SJCRH30 (cell line): ENCODE data around the gene SLC16A7. TPM values are rescaled to one million over a fixed set of nuclear protein-coding genes. Genes with fewer than 3 reads are reported as not detected.

Source experiments
- DNase-seq, 2 experiments: peaks; one replicate each; pipeline ENCODE4 v3.0.0-alpha.2; 2015 to 2020
- H3K27ac ChIP-seq: fragments of 250-450 bp; sonication (Bioruptor Pico); 2 replicates; pipeline ENCODE4 v1.5.1; 2020; ENCODE audit warnings: mild to moderate bottlenecking, moderate library complexity
- H3K27me3 ChIP-seq: fragments of 250-450 bp; sonication (Bioruptor Pico); 2 replicates; pipeline ENCODE4 v1.5.1; 2020; ENCODE audit warnings: mild to moderate bottlenecking, moderate library complexity
- H3K36me3 ChIP-seq: fragments of 250-450 bp; sonication (Bioruptor Pico); 2 replicates; pipeline ENCODE4 v1.5.1; 2020; ENCODE audit warnings: mild to moderate bottlenecking, moderate library complexity
- H3K4me1 ChIP-seq: fragments of 250-450 bp; sonication (Bioruptor Pico); 2 replicates; pipeline ENCODE4 v1.5.1; 2020; ENCODE audit warnings: mild to moderate bottlenecking, moderate library complexity
- H3K4me3 ChIP-seq: fragments of 250-450 bp; sonication (Bioruptor Pico); 2 replicates; pipeline ENCODE4 v1.5.1; 2020; ENCODE audit warnings: mild to moderate bottlenecking, moderate library complexity
- H3K9me3 ChIP-seq: fragments of 250-450 bp; sonication (Bioruptor Pico); replicated peaks from 2 replicates; pipeline ENCODE4 v1.5.1; 2020; ENCODE audit warnings: mild to moderate bottlenecking, moderate library complexity
- total RNA-seq: library from RNA; depleted of rRNA; stranded (reverse); fragments of >200 nt; shearing (Covaris generic); gene quantifications from 2 replicates; pipeline ENCODE4 v1.2.3, GENCODE V29; 2014

SLC16A7 gene
- total RNA-seq, 1 experiment from 2014 or later, result 3.1 TPM

DNA sequence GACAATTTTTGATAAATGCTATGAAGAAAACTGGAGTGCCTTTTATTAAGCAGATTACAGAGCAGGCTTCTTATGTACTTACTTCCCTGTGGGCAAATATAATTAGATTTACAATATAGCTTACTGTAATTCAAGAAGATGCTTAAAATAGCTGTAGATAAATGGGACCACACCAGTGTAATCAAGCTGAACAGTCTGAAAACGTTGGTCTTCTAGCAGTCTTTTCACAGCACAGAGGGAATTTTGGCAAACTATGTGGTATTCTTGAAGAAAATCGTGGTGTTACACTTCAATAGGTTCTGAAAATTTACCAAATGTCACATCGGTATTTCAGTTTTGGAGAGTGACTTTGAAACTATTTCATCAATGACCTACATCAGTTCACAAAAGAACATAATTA is 47.7 kb downstream of the SLC16A7 start:
- Histone ChIP-seq H3K27me3 (no peaks in the 10 kb centered on the region), H3K4me3 (no peak overlapping the region), H3K27ac (no peak overlapping the region), H3K9me3 (no peaks in the 10 kb centered on the region), H3K4me1 (no peaks in the 10 kb centered on the region), H3K36me3 (no peaks in the 10 kb centered on the region)
- DNase-seq, result no peak

DNA sequence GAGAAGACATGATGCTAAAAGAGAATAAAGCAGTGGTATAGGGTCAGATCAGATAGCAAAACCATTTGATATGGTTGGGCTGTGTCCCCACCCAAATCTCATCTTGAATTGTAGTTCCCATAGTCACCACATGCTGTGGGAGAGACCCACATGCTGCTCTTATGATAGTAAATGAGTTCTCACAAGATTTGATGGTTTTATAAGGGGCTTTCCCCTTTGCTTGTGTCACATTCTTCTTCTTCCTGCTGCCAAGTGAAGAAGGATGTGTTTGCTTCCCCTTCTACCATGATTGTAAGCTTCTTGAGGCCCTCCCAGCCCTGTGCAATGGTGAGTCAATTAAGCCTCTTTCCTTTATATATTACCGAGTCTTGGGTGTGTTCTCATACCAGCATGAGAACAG is 49.4 kb downstream of the SLC16A7 start:
- DNase-seq, result no peak
- no peaks in the 10 kb centered on the region for H3K4me1 ChIP-seq
- no peaks in the 10 kb centered on the region for H3K27me3 ChIP-seq
- H3K9me3 ChIP-seq, result no peaks in the 10 kb centered on the region
- H3K27ac ChIP-seq, result no peak overlapping the region
- no peaks in the 10 kb centered on the region for H3K36me3 ChIP-seq
- H3K4me3 ChIP-seq, result no peak overlapping the region

DNA sequence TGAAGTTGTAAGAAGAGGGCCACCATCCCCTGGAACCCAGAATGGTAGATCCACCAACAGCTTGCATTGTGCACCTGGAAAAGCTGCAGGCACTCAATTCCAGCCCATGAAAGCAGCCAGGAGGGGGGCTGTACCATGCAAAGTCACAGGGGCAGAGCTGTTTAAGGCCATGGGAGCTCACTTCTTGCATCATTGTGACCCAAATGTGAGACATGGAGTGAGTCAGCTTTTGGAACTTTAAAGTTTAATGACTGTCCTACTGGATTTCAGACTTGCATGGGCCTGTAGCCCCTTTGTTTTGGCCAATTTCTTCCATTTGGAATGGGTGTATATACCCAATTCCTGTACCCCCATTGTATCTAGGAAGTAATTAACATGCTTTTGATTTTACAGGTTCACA is 50.8 kb downstream of the SLC16A7 start:
- Histone ChIP-seq H3K4me3 (no peak overlapping the region), H3K9me3 (no peaks in the 10 kb centered on the region), H3K4me1 (no peaks in the 10 kb centered on the region), H3K27ac (no peak overlapping the region), H3K27me3 (no peaks in the 10 kb centered on the region), H3K36me3 (no peaks in the 10 kb centered on the region)
- DNase-seq, result no peak

GRCh38 chr12:59649203-59649602 is 53.4 kb downstream of the SLC16A7 start:
- no peak for DNase-seq
- no peaks in the 10 kb centered on the region for H3K9me3 ChIP-seq
- H3K4me3 ChIP-seq, result no peak overlapping the region
- no peaks in the 10 kb centered on the region for H3K36me3 ChIP-seq
- no peaks in the 10 kb centered on the region for H3K4me1 ChIP-seq
- no peak overlapping the region for H3K27ac ChIP-seq
- no peaks in the 10 kb centered on the region for H3K27me3 ChIP-seq

DNA sequence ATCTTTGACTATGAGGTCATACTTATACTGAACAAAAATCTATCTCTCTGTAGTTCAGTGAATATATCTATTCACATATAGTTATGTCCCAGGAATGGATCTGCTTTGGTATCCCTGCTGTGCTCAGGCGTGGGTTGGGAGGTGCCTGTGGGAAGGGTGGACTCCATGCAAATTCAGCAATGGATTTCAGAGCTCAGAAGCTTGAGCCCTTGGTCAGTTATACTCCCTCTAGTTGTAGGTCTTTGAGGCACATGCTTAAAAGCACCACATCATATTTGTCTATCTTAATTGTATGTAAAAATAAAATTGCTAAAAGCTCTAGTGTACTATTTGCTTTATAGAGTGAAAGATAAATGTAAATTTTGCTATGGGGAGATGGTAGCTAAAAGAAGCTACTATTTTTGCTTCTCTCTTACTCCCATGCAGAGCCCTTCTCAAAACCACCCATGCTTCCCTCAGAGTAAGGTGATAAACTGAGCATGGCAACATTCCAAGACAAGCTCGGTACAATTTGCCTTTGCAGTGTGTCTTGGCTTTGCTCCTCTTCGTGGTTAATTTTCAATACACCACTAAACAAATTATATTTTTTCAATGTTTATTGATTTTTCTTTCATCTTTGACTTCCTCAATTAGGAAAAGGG is 54.9 kb downstream of the SLC16A7 start:
- H3K27me3 ChIP-seq, result no peaks in the 10 kb centered on the region
- H3K4me3 ChIP-seq, result no peak overlapping the region
- H3K36me3 ChIP-seq, result no peaks in the 10 kb centered on the region
- H3K4me1 ChIP-seq, result no peaks in the 10 kb centered on the region
- no peaks in the 10 kb centered on the region for H3K9me3 ChIP-seq
- DNase-seq, result no peak
- H3K27ac ChIP-seq, result no peak overlapping the region

- no peaks in the 10 kb centered on the region for H3K4me1 ChIP-seq
- H3K27me3 ChIP-seq, result no peaks in the 10 kb centered on the region
- no peak for DNase-seq
- H3K36me3 ChIP-seq, result no peaks in the 10 kb centered on the region
- no peaks in the 10 kb centered on the region for H3K9me3 ChIP-seq
- no peak overlapping the region for H3K27ac ChIP-seq
- no peak overlapping the region for H3K4me3 ChIP-seq
These were observed 55.5 kb downstream of the SLC16A7 start for GRCh38 chr12:59651229-59651920.

DNA sequence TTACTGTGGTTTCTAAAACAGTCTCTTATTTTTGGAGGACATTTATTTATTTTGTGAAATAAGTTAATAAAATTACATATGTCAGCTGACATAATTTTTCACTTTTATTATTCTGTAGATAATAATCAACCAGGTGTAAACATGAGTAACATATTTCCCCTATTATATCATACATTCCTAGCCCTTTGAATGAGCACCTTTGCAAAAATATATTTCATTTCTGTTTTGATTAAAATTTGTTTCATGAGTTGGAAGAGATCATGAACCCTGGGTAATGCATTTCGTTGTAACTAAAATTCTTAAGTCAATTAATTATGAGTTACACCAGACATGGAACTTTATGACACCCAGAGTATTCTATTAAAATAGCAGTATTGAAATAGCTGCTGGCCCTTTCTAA is 56.3 kb downstream of the SLC16A7 start:
- H3K4me1 ChIP-seq, result no peaks in the 10 kb centered on the region
- H3K36me3 ChIP-seq, result no peaks in the 10 kb centered on the region
- no peak overlapping the region for H3K27ac ChIP-seq
- no peak for DNase-seq
- no peaks in the 10 kb centered on the region for H3K27me3 ChIP-seq
- no peaks in the 10 kb centered on the region for H3K9me3 ChIP-seq
- no peak overlapping the region for H3K4me3 ChIP-seq

- no peak for DNase-seq
- H3K27ac ChIP-seq, result no peak overlapping the region
These were observed 58.2 kb downstream of the SLC16A7 start for GRCh38 chr12:59654061-59654460.

GRCh38 chr12:59657266-59657665 is 61.4 kb downstream of the SLC16A7 start:
- H3K36me3 ChIP-seq, result no peaks in the 10 kb centered on the region
- no peaks in the 10 kb centered on the region for H3K27me3 ChIP-seq
- DNase-seq, result no peak
- no peak overlapping the region for H3K27ac ChIP-seq
- no peaks in the 10 kb centered on the region for H3K9me3 ChIP-seq
- H3K4me3 ChIP-seq, result no peak overlapping the region
- H3K4me1 ChIP-seq, result no peaks in the 10 kb centered on the region

More at GRCh38 chr12:59654061-59654460, 58.2 kb downstream of the SLC16A7 start:
- Histone ChIP-seq H3K9me3 (no peaks in the 10 kb centered on the region), H3K36me3 (no peaks in the 10 kb centered on the region), H3K4me1 (no peaks in the 10 kb centered on the region), H3K27me3 (no peaks in the 10 kb centered on the region), H3K4me3 (no peak overlapping the region)

DNA sequence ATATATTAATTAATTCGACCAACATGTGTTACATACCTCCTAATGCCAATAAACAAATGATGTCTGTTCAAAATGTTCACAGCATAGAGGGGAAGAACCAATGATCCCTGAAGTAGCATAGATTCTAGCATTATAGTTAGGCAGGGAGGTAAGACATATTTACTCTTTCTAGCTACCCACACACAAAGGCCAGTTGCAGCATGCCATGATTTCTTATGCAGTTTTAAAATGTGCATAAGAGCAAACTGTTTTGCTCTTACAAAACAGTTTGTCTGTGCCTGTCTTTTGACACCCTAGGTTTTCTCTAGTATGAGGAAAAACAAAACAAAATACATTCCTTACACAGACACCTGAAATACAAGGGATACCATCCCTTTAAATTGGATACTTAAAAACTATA is 61.9 kb downstream of the SLC16A7 start:
- Histone ChIP-seq H3K27ac (no peak overlapping the region), H3K36me3 (no peaks in the 10 kb centered on the region), H3K9me3 (no peaks in the 10 kb centered on the region), H3K4me3 (no peak overlapping the region), H3K4me1 (no peaks in the 10 kb centered on the region), H3K27me3 (no peaks in the 10 kb centered on the region)
- DNase-seq, result no peak

DNA sequence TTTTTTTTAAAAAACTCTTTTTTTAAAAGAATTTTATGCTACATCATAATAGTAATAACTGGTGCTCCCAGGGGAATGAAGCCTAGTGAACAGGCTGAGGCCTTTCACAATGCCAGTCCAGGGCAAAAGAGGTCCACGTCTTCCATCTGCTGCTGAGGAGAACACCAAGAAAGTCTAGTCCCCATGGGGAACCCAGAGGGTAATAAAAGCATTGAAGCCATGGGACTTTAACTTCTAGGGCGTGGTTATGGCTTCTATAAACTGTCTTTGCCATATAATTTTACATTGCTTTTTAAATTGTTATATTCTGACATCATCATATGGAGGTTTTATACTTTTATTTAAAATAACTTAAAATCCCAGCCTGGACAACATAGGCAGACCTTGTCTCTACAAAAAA is 64.3 kb downstream of the SLC16A7 start:
- Histone ChIP-seq H3K36me3 (no peaks in the 10 kb centered on the region), H3K4me1 (no peaks in the 10 kb centered on the region), H3K9me3 (no peaks in the 10 kb centered on the region), H3K27ac (no peak overlapping the region), H3K27me3 (no peaks in the 10 kb centered on the region), H3K4me3 (no peak overlapping the region)
- DNase-seq, result no peak

GRCh38 chr12:59660921-59661597 is 65.2 kb downstream of the SLC16A7 start:
- Histone ChIP-seq H3K9me3 (no peaks in the 10 kb centered on the region), H3K4me3 (no peak overlapping the region), H3K4me1 (no peaks in the 10 kb centered on the region), H3K36me3 (no peaks in the 10 kb centered on the region), H3K27me3 (no peaks in the 10 kb centered on the region), H3K27ac (no peak overlapping the region)
- no peak for DNase-seq

DNA sequence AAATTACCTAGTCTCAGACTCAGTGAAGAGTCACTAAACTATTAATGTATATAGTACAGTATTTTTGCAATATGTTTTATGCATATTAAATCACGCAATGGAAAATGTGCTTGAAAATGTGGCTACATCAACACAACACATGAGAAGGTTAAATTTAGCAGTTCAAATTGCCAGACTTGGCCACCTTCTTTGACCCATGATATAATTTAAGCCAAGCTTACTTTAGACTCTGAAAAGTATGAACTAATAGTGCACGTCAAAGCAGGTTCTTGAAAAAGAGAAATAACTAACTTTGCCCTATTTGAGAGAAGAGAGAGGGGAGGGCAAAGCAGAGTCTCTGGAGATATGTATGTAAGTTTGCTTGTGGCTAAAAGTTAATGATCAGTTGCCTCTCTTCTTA is 68.7 kb downstream of the SLC16A7 start:
- no peaks in the 10 kb centered on the region for H3K4me1 ChIP-seq
- H3K27me3 ChIP-seq, result no peaks in the 10 kb centered on the region
- H3K4me3 ChIP-seq, result no peak overlapping the region
- no peaks in the 10 kb centered on the region for H3K36me3 ChIP-seq
- no peaks in the 10 kb centered on the region; the same call in 1 of the 2 replicates for H3K9me3 ChIP-seq
- no peak for DNase-seq
- H3K27ac ChIP-seq, result no peak overlapping the region

- DNase-seq, result no peak
- no peaks in the 10 kb centered on the region for H3K27me3 ChIP-seq
- H3K9me3 ChIP-seq, result no peaks in the 10 kb centered on the region; the same call in 1 of the 2 replicates
- no peak overlapping the region for H3K27ac ChIP-seq
- H3K4me3 ChIP-seq, result no peak overlapping the region
- no peaks in the 10 kb centered on the region for H3K36me3 ChIP-seq
- H3K4me1 ChIP-seq, result no peaks in the 10 kb centered on the region
These were observed 69.9 kb downstream of the SLC16A7 start for GRCh38 chr12:59665701-59666100.

DNA sequence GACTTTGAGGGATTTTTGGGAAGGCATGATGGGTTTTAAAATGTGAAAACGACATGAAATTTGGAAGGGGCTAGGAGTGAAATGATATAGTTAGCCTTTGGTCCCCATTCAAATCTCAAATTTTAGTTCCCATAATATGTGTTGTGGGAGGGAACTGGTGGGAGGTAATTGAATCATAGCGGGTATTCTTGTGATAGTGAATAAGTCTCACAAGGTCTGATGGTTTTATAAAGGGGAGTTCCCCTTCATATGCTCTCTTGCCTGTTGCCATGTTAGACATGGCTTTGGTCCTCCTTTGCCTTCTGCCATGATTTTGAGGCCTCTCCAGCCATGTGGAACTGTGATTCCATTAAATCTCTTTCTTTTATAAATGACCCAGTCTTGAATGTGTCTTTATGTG is 72.8 kb downstream of the SLC16A7 start:
- Histone ChIP-seq H3K36me3 (no peaks in the 10 kb centered on the region), H3K27me3 (no peaks in the 10 kb centered on the region), H3K27ac (no peak overlapping the region)

More for the DNA sequence above, 72.8 kb downstream of the SLC16A7 start:
- H3K4me3 ChIP-seq, result no peak overlapping the region
- no peak for DNase-seq
- no peaks in the 10 kb centered on the region for H3K4me1 ChIP-seq
- H3K9me3 ChIP-seq, result no peaks in the 10 kb centered on the region; the same call in 1 of the 2 replicates
